GM18520 (cell line): Measurements from ENCODE around the gene PNPLA5.
"Not testable (repeated sequence)": the region's sequence is repeated elsewhere in the genome, so short reads cannot be mapped to it uniquely, and the experiment has no call there.

Experiments used
- ATAC-seq: cut with Tn5 transposase; IDR thresholded peaks from one replicate; pipeline ENCODE4 v1.9.1; 2021; ENCODE audit not compliant: unreplicated experiment

PNPLA5 gene

DNA sequence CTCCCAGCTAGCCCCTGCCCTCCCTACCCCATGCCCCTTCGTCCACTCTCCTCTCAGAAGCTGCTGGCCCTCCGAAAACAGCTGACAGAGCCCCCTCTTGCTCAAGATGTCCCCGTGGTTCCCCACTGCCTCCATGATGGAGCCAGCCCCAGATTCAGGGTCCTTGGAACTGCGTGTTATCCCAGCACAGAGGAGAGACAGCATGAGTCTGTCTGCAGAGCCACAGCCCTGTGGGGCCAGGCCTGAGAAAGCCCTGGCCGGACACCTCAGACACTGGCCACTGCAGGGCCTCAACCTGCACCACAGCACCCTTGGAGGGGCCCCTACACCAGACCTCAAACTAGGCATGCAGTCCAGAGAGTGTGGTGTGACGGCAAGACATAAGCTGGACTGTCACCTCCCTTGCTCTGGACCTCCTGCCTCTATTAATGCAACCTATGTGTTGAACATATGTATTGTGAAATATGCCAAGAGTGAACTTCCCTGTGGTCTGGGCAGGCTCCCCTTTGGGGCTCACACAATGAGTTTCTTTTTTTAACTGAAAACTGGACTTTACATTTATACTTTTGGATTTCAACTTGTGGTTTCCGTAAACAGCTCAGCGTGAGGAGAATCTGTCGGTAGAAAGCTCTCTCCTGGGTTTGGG is 9.6 kb downstream of the PNPLA5 start:
- no peak for ATAC-seq

- ATAC-seq: no peak
Measured at GRCh38 chr22:43881091-43882061, 10.4 kb downstream of the PNPLA5 start.

- ATAC-seq: no peak
Measured at GRCh38 chr22:43880541-43880991, 11.2 kb downstream of the PNPLA5 start.

- no peak for ATAC-seq
Measured at GRCh38 chr22:43879901-43880540, 11.8 kb downstream of the PNPLA5 start.

GRCh38 chr22:43878831-43879550 is 12.8 kb downstream of the PNPLA5 start:
- no peak for ATAC-seq

GRCh38 chr22:43878079-43878795 is 13.6 kb downstream of the PNPLA5 start:
- no peak for ATAC-seq

DNA sequence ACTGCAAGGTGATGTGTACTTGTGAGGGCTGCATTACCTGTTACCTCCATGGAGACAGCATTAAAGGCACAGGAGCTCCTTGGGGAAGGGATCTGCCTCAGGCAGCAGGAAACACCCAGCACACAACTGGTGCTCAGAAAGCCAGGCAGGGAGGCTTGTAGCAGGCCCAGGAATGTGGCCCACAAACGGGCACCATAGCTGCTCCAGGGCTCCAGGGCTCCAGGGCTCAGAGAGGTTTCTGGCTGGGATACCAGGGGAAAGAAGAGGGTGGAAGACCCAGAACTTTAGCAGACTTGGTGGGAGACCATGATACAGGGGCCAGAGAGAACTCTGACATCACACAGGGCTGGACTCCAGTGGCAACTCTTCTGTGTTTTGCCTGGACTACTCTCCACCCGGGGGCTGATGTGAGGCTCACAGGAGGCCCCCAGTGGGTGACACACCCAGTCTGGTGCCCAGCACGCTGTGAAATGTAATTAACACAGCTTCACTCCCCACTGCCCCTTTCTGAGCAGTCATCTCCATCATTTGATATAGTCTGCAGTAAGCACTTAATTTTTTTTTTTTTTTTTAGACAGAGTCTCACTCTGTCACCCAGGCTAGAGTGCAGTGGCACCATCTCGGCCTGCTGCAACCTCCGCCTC is 14.8 kb downstream of the PNPLA5 start:
- no peak for ATAC-seq

DNA sequence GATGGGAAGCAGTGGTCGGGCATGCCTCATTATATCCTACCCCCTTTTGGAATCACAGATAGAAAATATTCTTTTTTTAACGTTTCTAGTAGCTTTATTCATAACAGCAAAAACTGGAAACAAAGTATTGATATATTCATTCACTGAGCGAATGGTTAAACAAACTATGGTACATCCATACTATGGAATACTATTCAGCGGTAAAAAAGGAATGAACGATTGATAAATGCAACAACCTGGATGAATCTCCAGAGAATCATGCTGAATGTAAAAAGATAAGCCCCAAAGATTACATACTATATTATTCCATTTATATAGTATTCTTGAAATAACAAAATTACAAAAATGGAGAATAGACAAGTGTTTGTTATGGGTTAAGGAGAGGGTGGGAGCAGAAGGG is 22.0 kb downstream of the PNPLA5 start:
- ATAC-seq: no peak

- not testable (repeated sequence) for ATAC-seq
Measured at GRCh38 chr22:43869001-43869400, 22.8 kb downstream of the PNPLA5 start.

GRCh38 chr22:43867839-43868635 is 23.8 kb downstream of the PNPLA5 start:
- no peak for ATAC-seq

DNA sequence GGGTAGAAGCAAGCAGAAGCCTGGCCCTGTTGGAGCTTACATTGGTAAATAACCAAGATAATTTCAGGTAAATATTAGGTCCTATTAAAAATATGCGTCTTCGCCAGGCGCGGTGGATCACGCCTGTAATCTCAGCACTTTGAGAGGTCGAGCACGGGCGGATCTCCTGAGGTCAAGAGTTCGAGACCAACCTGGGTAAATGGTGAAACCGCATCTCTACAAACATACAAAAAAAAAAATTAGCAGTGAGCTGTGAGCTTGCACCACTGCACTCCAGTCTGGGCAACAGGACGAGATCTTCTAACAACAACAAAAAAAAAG is 29.0 kb downstream of the PNPLA5 start:
- ATAC-seq: no peak

- ATAC-seq: no peak
Measured at GRCh38 chr22:43862074-43862881, 29.5 kb downstream of the PNPLA5 start, which contains the start of gene SULT4A1. SULT4A1 (minus strand) TSS chr22:43862513; CDS start chr22:43862382, 131 bp downstream.

GRCh38 chr22:43861529-43861928 is 30.3 kb downstream of the PNPLA5 start:
- ATAC-seq: no peak

DNA sequence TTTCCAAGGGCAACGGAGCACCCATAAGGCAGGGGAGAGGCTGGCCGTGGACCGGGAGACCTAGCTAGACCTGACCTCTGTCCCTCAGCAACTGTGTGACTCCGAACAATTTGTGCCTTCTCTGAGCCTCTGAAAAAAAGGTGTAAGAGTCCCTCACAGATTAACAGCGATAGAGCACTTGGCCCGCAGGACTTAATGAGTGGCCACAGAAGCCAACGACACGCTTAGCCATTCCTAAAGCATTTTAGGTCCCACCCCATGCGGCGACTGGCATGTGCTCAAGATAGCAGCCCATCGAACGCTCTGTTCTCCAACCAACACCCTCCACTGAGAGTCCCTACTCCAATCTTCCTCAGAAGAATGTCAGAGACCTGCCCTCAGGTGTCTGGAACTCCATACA is 31.0 kb downstream of the PNPLA5 start:
- no peak for ATAC-seq

DNA sequence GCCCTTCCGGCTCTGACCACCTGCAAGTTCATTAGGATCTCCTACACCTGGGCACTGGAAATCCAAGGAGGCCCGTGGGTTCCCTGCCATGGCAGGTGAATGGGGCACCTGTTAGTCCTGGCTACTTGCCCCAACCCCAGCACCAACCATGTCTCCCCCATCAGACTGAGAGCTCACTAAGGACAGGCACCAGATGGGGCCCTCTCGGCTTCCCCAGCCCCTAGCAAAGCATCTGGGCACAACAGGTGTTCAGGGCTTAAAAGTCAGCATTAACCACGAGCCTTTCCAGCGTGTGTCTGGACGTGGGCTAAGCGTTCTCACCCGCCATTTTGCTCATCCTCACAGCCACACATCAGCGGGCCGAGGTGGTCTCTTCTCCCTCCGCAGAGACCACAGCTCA is 31.7 kb downstream of the PNPLA5 start:
- no peak for ATAC-seq

DNA sequence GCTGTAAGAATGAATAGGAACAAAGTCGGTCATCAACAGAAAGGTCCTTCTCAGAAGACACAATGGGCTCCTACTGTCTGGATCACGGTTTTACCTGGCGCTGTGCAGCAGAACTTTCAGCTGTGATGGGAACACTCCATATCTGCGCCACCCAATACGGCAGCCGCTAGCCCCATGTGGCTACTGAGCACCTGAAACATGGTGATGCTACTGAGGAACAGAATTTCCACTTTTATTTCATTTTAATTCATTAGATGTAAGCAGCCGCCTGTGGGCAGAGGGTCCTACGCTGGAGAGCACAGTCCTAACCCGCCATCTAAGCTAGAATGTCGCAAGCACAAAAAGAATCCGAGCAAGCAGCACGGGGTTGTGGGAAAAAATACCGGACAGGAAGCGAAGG is 32.2 kb downstream of the PNPLA5 start:
- no peak for ATAC-seq

- no peak for ATAC-seq
Measured at GRCh38 chr22:43859176-43859575, 32.6 kb downstream of the PNPLA5 start.

DNA sequence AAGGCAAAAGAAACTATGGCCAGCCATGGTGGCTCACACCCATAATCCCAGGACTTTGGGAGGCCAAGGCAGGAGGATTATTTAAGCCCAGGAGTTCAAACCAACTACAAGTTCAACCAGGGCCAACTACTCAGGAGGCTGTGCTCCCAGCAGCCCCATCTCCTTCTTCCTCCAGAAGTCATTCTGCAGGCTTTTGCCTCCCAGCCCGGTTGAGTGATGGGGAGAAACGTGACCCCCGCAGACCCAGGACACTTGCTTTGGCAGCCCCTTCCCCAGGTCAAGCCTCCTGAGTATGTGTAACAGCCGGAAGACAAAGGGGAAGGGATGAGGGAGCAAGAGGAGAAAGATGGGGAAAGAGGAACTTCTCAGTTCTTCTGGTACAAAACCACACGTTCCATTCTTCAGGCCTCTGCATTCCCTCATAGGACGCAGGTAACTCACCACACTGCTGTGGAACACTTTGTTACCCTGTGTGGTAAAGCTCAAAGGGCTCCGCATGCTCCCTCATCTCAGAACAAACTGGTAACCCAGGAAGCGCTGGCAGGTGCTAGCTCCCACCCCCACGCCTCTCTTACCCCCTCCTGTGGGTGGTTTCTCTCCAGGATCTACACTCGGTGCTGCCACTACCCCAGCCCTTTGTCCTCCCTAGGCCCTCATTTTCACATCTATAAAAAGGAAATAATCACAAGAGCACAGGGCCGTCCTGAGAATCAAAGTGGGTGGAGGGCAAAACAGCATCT is 33.5 kb downstream of the PNPLA5 start:
- no peak for ATAC-seq
